HEK293 (cell line): Measurements from ENCODE around the gene MAP1A.

Experiments
- CTCF ChIP-seq: fragments of 450-650 bp; formaldehyde crosslinking; IDR thresholded peaks from 2 replicates; pipeline ENCODE4 v1.5.1; 2016; ENCODE audit warnings: missing biosample characterization, missing genetic modification characterization
- IKZF3 ChIP-seq: fragments of 450-650 bp; IDR thresholded peaks from 2 replicates; pipeline ENCODE4 v1.5.0; 2018; ENCODE audit warnings: missing biosample characterization, mild to moderate bottlenecking, missing genetic modification characterization, moderate library complexity
- KLF1 ChIP-seq: fragments of 450-650 bp; formaldehyde crosslinking; IDR thresholded peaks from 2 replicates; pipeline ENCODE4 v1.5.1; 2016; ENCODE audit warnings: missing biosample characterization, missing genetic modification characterization
- ZIC2 ChIP-seq: fragments of 450-650 bp; formaldehyde crosslinking; IDR thresholded peaks from 2 replicates; pipeline ENCODE4 v1.5.1; 2016; ENCODE audit warnings: missing biosample characterization, missing genetic modification characterization
- ZNF350 ChIP-seq: fragments of 450-650 bp; formaldehyde crosslinking; IDR thresholded peaks from 2 replicates; pipeline ENCODE4 v1.5.0; 2017; ENCODE audit warnings: missing biosample characterization, mild to moderate bottlenecking, missing genetic modification characterization
- ZSCAN18 ChIP-seq: fragments of 450-650 bp; formaldehyde crosslinking; IDR thresholded peaks from 2 replicates; pipeline ENCODE4 v1.5.1; 2016; ENCODE audit warnings: missing biosample characterization, missing genetic modification characterization

GRCh38 chr15:43492266-43492665, 25.1 kb upstream of the MAP1A start:
- TF ChIP-seq KLF1 (tag by site-specific recombination) (no peak), IKZF3 (tag by site-specific recombination) (no peak), CTCF (tag by site-specific recombination) (no peak), ZSCAN18 (tag by site-specific recombination) (no peak), ZNF350 (no peak), ZIC2 (tag by site-specific recombination) (no peak)
